ENCODE results near the gene CYFIP1. TPM values are rescaled to one million over a fixed set of nuclear protein-coding genes. Genes with fewer than 3 reads are reported as not detected.

CYFIP1 gene
- total and polyA plus RNA-seq, 10 of the 15 experiments (the other 5 are each of a cell fraction or from before 2014, with no cell fraction given) = 3.5 to 46.2 (median 28.3) TPM

DNA sequence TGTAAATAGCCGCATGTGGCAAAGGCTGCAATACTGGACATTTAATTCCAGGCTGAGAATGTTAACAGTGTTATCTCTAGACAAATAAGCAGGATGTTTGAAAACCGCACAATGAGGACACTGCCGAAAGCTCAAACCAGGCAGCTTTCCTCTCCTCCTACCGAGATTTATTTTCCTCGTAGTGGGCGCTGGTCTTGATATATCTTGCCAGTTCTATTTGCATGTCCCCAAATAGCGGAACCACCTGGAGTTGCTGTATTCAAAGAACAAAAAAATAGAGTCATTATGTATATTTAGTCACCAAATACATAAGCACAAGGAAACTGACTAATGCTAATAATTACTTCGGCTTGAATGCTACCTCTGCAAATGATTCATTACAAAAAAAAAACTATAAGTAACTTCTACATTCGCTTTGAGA is 46.5 kb downstream of the CYFIP1 start (continued):
- TF ChIP-seq, protein P1, sequence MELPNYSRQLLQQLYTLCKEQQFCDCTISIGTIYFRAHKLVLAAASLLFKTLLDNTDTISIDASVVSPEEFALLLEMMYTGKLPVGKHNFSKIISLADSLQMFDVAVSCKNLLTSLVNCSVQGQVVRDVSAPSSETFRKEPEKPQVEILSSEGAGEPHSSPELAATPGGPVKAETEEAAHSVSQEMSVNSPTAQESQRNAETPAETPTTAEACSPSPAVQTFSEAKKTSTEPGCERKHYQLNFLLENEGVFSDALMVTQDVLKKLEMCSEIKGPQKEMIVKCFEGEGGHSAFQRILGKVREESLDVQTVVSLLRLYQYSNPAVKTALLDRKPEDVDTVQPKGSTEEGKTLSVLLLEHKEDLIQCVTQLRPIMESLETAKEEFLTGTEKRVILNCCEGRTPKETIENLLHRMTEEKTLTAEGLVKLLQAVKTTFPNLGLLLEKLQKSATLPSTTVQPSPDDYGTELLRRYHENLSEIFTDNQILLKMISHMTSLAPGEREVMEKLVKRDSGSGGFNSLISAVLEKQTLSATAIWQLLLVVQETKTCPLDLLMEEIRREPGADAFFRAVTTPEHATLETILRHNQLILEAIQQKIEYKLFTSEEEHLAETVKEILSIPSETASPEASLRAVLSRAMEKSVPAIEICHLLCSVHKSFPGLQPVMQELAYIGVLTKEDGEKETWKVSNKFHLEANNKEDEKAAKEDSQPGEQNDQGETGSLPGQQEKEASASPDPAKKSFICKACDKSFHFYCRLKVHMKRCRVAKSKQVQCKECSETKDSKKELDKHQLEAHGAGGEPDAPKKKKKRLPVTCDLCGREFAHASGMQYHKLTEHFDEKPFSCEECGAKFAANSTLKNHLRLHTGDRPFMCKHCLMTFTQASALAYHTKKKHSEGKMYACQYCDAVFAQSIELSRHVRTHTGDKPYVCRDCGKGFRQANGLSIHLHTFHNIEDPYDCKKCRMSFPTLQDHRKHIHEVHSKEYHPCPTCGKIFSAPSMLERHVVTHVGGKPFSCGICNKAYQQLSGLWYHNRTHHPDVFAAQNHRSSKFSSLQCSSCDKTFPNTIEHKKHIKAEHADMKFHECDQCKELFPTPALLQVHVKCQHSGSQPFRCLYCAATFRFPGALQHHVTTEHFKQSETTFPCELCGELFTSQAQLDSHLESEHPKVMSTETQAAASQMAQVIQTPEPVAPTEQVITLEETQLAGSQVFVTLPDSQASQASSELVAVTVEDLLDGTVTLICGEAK (IDR thresholded peaks at IDR 0.05; ENCODE audit: borderline replicate concordance) = no peak
- TF ChIP-seq, protein P2, sequence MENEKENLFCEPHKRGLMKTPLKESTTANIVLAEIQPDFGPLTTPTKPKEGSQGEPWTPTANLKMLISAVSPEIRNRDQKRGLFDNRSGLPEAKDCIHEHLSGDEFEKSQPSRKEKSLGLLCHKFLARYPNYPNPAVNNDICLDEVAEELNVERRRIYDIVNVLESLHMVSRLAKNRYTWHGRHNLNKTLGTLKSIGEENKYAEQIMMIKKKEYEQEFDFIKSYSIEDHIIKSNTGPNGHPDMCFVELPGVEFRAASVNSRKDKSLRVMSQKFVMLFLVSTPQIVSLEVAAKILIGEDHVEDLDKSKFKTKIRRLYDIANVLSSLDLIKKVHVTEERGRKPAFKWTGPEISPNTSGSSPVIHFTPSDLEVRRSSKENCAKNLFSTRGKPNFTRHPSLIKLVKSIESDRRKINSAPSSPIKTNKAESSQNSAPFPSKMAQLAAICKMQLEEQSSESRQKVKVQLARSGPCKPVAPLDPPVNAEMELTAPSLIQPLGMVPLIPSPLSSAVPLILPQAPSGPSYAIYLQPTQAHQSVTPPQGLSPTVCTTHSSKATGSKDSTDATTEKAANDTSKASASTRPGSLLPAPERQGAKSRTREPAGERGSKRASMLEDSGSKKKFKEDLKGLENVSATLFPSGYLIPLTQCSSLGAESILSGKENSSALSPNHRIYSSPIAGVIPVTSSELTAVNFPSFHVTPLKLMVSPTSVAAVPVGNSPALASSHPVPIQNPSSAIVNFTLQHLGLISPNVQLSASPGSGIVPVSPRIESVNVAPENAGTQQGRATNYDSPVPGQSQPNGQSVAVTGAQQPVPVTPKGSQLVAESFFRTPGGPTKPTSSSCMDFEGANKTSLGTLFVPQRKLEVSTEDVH (IDR thresholded peaks at IDR 0.05; ENCODE audit: low read depth, partially characterized antibody) = no peak

DNA sequence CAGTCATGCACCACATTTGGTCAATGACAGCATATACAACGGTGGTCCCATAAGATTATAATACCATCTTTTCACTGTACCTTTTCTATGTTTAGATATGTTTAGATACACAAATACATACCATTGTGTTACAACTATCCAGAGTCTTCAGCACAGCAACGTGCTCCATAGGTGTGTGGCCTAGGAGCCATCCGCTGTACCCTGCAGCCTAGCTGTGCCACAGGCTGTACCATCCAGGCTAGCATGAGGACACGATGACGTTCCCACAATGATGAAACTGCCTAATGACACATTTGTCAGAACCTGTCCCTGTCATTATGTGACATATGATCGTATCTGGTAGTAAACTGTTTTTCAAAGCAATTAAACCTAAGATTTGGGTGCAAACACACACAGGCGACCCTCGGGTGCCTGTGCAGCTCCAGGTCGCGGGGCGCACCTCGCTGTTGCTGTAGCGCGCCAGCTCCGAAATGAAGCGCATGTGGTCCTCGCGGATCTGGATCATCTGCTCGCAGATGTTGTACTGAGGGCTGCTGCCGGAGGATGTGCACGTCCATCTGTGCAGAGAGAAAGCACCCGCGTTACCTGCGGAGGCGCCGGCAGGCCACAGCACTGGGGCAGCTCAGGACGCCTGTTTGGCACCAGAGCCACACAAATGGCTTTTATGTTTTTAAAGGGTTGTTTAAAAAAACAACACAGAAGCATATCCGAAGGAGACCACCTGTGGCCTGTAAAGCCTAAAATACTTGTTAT is 48.2 kb downstream of the CYFIP1 start:
- FAIRE-seq = no peak
- Histone ChIP-seq H2AFZ (ENCODE audit: control insufficient read depth, low read depth, low read length) (no peak overlapping the region), H3K4me3 (no peak overlapping the region), H3K36me3 (ENCODE audit: control insufficient read depth in 2 of 2, insufficient read depth in 2 of 2, low read length in 1 of 2) (peaks cover 4 to 5% of the 10 kb centered on the region in 2 experiments), H3K4me1 (ENCODE audit: control insufficient read depth, insufficient read depth, low read length) (peaks cover 6% of the 10 kb centered on the region), H3K9me3 (replicated peaks; ENCODE audit: control insufficient read depth, insufficient read depth, low read length) (no peaks in the 10 kb centered on the region), H3K27me3 (replicated peaks in 1 of 2; ENCODE audit: control insufficient read depth in 2 of 2, insufficient read depth in 2 of 2, low read length in 1 of 2) (no peaks in the 10 kb centered on the region), H3K27ac (ENCODE audit: control insufficient read depth, insufficient read depth) (no peak overlapping the region), H3K79me2 (ENCODE audit: control insufficient read depth, insufficient read depth, low read length) (no peaks in the 10 kb centered on the region), H3K4me2 (ENCODE audit: control insufficient read depth, insufficient read depth) (no peak overlapping the region), H4K20me1 (ENCODE audit: control insufficient read depth, insufficient read depth) (no peaks in the 10 kb centered on the region), H3K9ac (ENCODE audit: control insufficient read depth, insufficient read depth, low read length) (no peak overlapping the region)
- no peak for ATAC-seq
- ChIA-PET SMC1A (ENCODE audit: uncharacterized antibody, unreplicated experiment) (no interaction called here), CTCF (no interaction called here), POLR2A (no interaction called here), RAD21 (ENCODE audit: unreplicated experiment) (no interaction called here)
- in situ Hi-C loops (cut with MboI) (no loop called here), intact Hi-C loops (cut with micrococcal nuclease; ENCODE audit: unreplicated experiment) (no loop called here)
- TF ChIP-seq MEF2A (IDR thresholded peaks at IDR 0.05; ENCODE audit: insufficient read depth, low read depth, low read length) = no peak
- no peak for TF ChIP-seq NBN (IDR thresholded peaks at IDR 0.05)
- no TSS peak for BruUV-seq (replicated peaks)
- no peak for DNase-seq (ENCODE audit: low read depth, low spot score)
- WGBS (ENCODE audit: insufficient coverage, insufficient replicate concordance, low lambda C conversion rate, missing lambda C conversion rate) = 95% methylated on average over 28 of the region's 28 CpGs

All from GM12878 (cell line).